GM18499 (cell line): ENCODE measurements around the gene UCP1.
A peak's percentile ranks its signal among the peaks of the same experiment; 100 is the strongest.

Experiments
- ATAC-seq: cut with Tn5 transposase; IDR thresholded peaks from one replicate; pipeline ENCODE4 v1.9.1; 2021; ENCODE audit warnings: moderate number of reproducible peaks; ENCODE audit not compliant: insufficient read depth, unreplicated experiment

Gene UCP1, protein sequence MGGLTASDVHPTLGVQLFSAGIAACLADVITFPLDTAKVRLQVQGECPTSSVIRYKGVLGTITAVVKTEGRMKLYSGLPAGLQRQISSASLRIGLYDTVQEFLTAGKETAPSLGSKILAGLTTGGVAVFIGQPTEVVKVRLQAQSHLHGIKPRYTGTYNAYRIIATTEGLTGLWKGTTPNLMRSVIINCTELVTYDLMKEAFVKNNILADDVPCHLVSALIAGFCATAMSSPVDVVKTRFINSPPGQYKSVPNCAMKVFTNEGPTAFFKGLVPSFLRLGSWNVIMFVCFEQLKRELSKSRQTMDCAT

DNA sequence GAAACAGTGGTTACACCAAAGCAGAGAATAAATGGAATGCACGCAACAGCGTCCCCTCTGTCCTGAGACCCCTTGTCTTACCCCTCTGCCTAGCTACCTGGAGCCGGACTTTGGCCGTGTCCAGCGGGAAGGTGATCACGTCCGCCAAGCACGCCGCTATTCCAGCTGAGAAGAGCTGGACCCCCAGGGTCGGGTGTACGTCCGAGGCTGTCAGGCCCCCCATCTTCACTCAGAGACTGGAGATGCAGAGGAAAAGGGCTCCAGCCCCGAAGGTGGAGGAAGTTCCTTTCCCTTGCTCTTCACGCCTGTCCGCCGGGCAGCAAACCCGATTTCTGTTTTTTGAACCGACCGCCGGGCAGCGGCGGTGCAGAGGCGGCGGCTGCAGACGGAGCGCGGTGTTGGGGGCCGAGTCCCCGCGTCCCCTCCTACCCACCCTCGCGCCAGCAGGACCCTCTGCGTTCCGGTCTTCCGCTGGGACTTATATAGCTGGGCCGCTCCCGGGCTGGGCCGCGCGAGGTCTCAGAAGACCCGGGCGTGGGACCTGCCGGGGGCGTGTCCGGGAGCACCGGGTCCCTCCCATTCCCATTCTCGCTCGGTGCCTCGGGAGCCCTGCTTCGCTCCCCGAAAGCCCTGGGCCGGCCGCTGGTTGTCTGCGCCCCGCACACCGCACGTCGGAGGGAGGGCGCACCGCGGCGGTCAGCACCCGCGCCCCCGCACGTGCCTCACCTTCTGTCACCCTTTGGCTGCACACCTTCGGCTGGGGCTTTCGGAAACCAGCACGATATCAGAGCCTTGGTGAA, at the start of gene UCP1:
TSS of gene UCP1 (minus strand) at position 455 of the 800 bp plus-strand sequence. CDS start at position 223, 232 bp downstream.
- ATAC-seq, result no peak

DNA sequence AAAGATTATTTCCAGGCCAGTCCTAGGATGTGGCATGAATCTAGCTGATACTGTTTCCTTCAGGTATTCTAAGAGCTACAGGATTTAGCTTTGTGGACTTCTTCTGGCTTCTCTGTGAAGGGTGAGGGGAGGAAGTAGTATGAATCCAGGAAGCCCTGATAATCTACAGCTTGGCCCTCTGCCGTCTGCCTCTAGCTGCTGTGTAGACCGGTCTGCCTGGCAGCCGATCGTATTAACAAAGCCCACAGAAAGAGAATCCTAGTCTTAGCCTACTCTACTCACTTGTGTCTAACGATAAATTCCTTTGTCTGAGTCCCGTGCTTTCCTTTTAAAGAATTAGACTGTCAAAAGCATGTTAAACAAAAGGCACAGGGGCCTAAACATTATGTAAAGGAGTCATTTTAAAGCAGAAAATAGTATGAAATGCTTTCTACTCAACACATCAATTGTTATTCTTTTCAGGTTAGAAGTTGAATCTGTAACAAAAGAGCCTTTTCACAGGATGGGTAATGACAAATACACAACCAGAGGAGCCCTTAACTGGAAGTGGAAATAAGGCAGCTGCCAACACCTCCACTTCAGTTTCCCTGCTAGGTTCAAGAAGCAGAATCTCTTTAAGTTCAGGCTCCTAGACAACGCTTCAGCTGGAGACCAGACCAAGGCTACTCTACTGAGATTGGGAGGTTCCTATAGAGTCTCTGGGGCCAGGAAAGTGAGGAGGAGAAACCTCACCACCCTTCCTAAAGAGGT, 48.9 kb upstream of the UCP1 start:
- no peak for ATAC-seq

DNA sequence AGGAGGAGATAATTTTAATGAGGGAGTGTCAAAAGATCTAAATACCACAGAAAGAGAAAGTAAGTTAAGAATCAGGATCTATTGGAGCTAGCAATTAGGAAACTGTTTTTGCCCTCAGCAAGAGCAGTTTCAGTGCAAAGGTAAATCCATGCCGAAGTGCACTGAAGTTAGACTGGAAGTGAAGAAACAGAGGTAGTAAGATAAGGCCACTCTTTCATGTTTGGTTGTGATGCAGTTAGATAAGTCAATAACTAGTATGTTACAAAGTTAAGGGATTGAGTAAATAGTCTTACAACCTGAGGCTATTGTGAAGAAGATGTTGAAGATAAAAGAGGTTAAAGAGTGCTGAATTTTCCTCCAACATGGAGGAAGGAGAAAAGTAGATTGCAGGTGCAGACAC, 46.7 kb upstream of the UCP1 start:
- no peak for ATAC-seq

DNA sequence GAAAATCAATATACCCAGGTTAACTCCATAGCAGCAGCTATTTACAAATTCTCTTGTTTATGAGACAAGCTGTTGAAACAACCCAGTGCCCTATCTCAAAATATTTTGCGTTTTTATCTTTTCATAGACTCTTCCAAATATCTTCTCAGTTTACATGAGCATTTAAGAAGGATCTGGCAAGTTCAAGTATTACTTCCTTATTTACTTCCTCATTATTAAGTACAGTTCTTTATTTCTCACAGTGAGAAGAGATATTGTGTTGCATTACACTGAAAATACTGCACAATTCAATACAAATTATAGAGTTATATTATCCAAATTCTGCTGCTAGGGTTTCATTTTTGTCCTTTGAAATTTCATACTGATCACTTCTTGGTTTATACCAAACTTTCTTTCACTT, 43.6 kb upstream of the UCP1 start:
- no peak for ATAC-seq

DNA sequence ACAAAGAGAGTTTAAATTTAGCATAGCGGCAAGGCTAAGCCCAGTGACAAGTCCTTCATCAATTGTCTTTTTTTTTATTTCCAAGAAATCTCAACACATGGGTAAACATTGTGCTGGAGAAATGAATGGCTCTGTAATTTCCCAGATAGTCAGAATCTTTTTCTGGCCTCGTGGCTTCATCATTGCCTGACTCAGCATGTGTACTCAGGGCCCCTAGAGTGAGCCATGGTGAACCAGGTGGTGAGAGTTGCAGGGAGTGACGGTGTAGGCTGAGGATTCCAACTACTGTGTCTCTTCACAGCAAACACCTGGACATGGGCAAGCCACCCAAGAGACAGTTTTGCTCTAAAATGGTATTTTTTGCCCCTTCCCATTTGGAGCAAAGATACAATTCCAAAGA, 43.1 kb upstream of the UCP1 start:
- no peak for ATAC-seq

DNA sequence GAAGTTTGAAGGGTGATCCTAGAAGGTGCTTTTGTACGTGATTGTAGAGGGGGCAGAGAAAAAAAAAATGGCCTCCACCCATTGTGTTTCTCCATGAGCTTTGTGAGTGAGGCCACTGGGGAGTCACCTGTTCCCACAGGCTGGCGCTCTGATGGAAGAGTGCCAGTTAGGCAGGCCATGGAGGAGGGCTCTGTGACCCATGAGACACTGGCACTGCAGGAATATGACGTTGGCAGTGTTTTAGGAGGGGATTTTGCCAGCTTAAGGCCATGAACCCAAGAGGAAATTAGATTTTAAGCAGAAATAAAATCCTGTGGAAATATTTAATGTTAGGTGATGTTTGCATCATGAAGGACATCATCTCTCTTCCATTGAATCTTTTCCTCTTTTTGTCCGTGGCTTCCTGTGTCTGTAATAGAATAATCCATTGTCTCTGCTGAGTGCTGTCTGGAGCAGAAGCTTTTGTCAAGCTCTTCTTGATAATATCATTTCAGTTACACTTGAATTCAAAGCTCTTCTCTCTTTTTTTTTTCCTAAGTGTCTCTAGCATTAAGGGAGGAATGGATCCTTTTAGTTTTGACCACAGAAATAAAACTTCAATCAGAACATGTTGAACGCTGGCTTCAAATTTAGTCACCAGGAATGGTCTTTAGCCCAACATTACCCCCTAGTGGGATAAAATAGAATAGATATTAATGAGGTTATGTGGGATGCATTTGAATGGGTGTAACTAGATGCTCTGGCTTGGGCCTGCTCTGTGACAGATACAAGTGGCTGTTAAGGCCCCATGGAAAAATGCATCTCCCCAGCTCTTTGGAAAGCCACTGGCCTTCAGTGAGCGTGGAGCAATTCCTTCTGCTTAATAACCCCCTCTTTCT, 41.0 kb upstream of the UCP1 start:
- peak; percentile 85 for ATAC-seq

DNA sequence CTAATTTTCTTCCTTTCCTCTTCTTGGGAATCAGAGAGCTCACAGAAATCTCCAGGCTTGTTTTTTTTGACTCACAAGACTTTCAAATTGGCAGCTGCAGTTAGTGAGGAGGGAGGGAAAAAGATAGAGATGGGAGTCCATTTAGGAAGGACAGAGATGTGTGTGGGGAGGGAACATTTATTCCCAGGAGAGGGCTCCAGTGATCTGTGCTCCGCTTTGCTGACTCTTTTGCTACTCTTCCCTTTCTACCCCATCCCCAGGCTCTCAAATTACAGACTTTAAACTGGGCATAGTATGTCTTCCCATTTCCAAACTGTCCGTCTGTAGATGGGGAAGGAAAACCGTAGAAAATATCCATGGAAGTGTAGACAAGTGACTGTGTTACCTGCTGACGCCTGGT, 39.1 kb upstream of the UCP1 start:
- no peak for ATAC-seq

DNA sequence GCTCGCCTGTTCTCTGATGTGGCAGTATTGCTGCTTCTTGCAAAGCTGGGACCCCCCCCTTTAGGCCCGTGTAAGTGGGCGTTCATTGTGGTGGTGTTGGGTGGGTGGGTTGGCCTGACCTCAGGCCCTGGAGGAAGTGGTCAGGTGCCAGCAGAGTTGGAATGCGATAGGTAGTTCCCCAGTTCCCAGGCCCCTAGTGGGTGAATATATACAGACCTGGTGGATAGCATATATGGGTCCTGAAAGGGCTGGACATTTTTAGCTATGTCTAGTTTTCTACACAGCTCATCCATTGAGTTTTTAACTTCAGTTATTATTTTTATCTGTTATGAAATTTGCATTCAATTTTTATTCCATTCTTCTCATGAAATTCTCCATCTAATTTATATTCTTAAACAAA, 35.8 kb upstream of the UCP1 start:
- no peak for ATAC-seq

DNA sequence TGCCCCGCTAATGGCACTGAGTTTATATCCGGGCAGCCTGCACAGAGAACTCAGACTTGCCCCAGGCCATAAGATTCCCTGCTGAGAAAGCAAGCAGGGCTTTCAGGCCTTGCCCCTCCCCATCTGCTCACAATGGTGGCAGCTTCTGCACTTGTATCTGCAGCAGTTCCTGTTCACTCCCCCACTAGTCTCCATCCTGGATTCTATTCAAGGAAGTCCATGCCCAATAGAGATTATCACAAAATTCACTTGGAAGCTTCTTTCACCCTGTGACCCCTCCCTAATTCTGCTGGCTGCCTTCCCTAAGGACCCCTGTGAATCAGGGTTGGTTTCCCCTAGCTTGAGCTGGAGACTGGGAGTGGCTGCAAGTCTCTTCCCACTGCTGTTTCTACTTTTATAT, 34.5 kb upstream of the UCP1 start:
- no peak for ATAC-seq

DNA sequence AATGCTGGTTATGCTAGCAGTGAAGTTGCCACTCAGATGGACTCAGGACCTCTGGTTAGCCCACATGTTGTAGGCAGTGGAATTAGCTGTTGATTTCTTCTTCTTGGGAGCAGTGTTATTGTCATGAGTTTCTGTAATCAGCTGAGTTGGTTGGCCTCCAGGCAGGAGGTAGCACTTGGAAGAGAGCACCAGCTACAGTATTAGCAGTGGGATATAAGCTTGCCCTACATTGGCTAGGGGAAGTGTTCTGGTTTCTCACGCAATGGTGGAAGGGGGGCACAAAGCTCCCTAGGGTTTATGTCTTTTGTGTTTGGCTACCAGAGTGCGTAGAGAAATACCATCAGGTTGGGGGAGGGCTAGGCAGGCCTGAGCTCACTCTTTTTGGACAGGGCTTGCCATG, 34.0 kb upstream of the UCP1 start:
- no peak for ATAC-seq

DNA sequence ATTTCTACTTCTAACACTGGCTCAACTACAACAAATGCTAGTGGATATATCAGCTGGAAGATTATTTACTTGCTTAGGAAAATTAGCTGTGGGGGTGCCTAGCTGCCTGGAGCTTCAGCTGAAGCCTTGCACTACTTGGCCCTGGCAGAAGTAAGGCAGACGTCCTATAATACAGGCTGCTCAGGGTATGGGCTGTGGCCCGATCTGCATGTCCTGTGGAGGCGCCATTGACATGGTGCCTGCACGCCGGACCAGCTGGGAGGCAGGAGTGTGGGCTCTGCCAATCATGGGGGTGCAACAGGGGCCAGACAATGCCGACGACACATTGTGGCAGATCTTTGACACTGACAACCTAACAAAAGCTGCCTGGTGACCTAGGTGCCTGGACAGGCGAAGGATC, 31.6 kb upstream of the UCP1 start:
- ATAC-seq, result no peak

DNA sequence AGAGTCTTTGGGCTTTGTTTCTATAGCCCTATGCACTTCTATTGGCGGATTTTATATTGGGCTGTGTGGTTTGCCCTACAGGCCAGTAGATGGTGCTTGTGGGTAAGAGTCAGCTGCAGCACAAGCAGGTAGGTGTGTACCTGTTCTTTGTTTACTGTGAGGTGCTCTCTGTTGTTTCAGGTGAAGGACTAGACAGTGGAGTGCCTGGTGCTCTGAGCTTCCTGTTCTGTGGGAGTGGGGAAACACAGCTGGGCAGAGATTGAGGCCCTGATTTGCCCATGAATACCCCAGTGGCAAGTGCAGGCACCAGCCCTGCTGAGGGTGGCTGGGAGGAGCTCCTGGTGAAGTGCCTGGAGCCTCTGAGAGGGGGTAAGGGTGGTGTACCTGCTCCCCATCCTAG, 26.3 kb upstream of the UCP1 start:
- peak; percentile 79 for ATAC-seq

DNA sequence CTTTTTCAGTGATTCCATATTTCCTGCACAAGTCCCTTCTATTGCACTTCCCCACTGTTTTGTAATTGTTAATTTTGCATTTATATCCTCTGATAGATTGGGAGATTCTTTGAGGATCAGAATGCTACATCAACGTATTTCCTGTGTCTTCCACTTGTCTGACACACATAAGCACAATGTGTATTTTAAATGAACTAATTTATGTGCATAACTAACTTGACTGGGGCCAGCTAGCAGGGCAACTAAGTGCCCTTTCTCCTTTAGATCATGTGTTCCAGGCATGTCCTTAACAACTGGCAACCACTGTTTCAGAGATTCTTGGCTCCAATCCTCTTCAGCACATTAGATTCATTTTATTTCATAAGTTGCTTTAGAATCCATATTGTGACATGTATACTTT, 15.7 kb upstream of the UCP1 start:
- ATAC-seq, result no peak

DNA sequence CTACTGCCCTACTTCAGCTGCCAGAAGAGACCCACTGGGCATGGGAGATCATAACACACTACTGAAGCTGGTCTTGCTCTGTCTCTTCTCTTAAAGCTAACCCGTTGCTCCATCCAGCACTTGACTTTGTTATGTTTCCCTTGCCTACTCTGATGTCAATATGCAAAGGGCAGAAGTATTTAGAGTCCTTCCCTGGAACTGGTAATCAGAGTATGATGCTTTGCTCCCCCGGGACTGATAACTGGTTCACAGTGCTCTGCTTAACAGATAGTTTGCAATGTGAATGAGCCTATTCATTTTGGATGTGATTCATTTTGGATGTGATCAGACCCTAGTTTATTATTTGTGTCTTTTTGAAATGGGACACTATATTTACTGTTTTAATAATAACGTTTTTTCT, 12.3 kb upstream of the UCP1 start:
- no peak for ATAC-seq

DNA sequence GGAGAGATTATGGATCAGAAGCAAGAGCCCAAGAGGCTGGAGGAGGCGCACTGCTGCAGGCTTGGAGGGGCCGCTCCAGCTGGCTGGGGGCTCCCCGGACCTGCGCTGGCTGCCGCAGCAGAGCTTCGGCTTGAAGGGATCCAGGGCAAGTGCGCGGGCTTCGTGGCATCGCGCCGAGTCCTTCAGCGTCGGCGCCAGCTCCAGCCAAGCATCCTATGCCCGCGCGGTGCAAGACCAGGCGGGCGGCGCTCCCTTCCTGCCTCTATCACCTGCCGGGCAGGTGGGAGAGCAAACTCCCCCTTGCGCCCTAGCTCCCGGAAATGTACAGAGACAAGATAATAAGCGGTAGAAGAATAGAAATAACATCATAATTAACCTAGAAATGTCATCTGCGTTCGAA, 10.5 kb upstream of the UCP1 start:
- ATAC-seq, result no peak

DNA sequence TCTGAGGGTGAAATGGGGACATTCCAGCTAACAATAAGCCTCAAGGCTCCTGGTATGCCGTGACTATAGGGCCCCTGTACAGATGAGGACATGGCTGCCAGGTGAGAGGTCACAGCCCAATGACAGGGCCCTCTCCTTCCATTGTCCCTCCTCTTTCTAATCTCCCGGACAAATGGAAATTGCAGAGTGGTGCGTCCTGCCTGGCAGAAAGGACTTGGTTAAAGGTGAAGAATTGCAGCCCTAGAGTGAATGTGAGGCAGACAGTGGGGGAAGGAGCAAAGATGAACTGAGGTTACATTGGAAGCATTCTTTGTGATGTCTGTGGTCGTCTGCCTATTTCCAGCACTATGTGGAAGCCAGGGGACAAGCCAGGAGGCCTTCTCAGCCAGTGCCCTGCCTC, 6.7 kb upstream of the UCP1 start:
- no peak for ATAC-seq

DNA sequence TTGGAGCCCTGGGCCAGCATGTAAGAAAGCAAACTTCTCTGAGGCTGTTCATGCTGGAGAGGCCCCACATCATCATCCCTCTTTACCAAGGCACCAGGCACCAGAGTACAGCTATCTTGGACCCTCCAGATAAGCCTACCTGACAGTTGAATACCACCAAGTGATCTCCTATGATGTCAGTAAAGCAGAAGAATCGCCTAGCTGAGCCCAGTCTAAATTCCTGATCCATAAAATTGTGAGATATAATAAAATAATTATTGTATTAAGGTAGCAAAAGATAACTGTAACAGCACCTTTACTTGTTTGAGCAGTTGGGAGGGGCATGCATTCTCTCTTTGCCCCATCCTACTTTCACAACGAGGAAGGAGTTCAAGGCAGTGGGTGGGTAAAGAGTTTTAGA, 2.9 kb upstream of the UCP1 start:
- ATAC-seq, result no peak

DNA sequence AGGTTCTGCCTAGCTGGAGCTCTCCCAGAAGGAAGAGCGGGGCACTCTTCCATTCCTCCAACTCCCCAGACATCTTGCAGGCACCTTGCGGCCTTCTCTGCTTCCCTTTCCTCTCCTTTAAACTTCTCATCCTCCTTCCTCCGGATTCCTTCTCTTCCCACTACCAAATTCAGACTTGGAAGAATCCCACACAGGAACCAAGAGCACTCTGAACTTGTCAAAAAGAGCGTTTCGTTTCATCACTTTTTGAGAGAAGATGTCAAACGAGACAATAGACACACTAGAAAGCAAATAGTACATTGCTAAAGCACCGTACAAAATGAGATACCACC, 512 bp upstream of the UCP1 start:
- ATAC-seq, result no peak

DNA sequence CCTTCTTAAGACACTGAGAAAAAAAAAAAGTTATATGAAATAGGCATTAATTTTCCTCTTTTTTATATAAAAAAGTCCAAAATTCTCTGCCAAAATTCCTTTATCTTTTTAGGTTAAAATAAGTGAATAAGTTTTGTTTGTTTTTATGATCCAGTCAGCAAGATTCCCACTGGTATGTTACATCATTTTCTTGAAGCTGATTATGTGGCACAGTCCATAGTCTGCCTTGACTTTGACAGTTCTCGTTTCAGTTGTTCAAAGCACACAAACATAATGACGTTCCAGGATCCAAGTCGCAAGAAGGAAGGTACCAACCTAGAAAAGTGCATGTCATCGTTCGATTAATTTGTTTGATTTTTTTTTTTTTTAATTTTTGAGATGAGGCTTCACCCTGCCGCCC, 9.1 kb downstream of the UCP1 start:
- no peak for ATAC-seq

DNA sequence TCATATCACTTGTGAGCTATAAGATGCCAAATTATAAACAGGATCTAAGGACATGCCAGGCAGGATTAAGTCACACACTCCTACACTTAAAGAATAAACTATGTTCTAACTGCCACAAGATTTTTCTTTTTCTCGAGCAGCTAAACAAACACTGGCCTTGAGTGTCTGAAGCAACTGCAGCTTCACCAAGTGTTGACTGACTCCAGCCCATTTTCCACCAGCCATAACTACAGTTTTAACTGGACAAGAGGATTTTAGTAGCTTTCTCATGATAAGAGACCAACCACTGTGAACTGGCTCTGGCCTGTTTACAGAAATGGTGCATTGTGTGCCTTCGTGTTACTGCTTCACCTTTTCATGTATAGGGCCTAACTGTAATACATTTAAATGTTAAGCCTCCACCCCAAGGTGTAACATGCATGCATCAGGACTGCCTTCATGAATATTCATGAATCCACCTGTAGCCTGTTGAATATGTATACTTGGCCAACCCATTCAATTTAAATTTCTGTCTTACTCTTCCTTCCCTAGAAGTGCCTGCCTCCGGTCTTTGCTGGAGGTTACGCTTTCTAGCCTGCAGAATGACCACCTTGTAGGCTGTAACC, 10.8 kb downstream of the UCP1 start:
- ATAC-seq, result no peak
